H1 (cell line): ENCODE data around the gene ERO1A. TPM values are rescaled to one million over a fixed set of nuclear protein-coding genes. Genes with fewer than 3 reads are reported as not detected.

Source experiments
- CTCF ChIA-PET: fragments of 300-600 bp; sonication (Branson Sonifier 250); formaldehyde crosslinking; loops from one replicate; lab custom pipeline; 2021; ENCODE audit not compliant: partially characterized antibody; lab: Charles Lee
- POLR2A ChIA-PET: fragments of 300-600 bp; sonication (Branson Sonifier 250); formaldehyde crosslinking; loops from one replicate; lab custom pipeline; 2021; ENCODE audit warnings: inconsistent platforms; ENCODE audit not compliant: partially characterized antibody; lab: Charles Lee
- DNase-seq, 2 experiments: peaks; one replicate each; pipeline versions ENCODE4 v3.0.0 to v3.0.0-alpha.2; 2010 to 2022; ENCODE audit warnings: low spot score in 2 of 2, low read depth in 1 of 2, mixed read lengths in 1 of 2
- FAIRE-seq: peaks from 2 replicates; lab custom pipeline; 2011; peaks lifted over from hg19 to GRCh38; lab: Jason Lieb, UNC
- H2AFZ ChIP-seq: 2 replicates; pipeline ENCODE4 v1.8.1; 2012; ENCODE audit warnings: low read length, inconsistent platforms
- H2AK5ac ChIP-seq: 2 replicates; pipeline ENCODE4 v1.6.1; 2013; ENCODE audit warnings: low read depth, low read length
- H2BK120ac ChIP-seq: replicated peaks from 2 replicates; pipeline ENCODE3; 2013; ENCODE audit warnings: low read depth, low read length, inconsistent platforms
- H2BK12ac ChIP-seq: 2 replicates; pipeline ENCODE4 v1.6.1; 2013; ENCODE audit warnings: low read depth, low read length
- H2BK15ac ChIP-seq: 2 replicates; pipeline ENCODE4 v1.6.1; 2013; ENCODE audit warnings: low read length
- H2BK20ac ChIP-seq: 2 replicates; pipeline ENCODE4 v1.6.1; 2013; ENCODE audit warnings: low read length
- H2BK5ac ChIP-seq: 2 replicates; pipeline ENCODE4 v1.6.1; 2013; ENCODE audit warnings: low read depth, low read length
- H3K14ac ChIP-seq: 2 replicates; pipeline ENCODE4 v1.6.1; 2013; ENCODE audit warnings: inconsistent platforms; ENCODE audit not compliant: insufficient read length
- H3K18ac ChIP-seq: 2 replicates; pipeline ENCODE4 v1.6.1; 2013; ENCODE audit warnings: low read length; ENCODE audit errors: extremely low read depth
- H3K23ac ChIP-seq: 2 replicates; pipeline ENCODE4 v1.6.1; 2013; ENCODE audit warnings: inconsistent platforms; ENCODE audit not compliant: insufficient read length
- H3K23me2 ChIP-seq: 2 replicates; pipeline ENCODE4 v1.6.1; 2013; ENCODE audit warnings: low read depth, low read length
- H3K27ac ChIP-seq: 2 replicates; pipeline ENCODE4 v1.6.1; 2011; ENCODE audit warnings: low read depth, low read length, inconsistent platforms
- H3K27me3 ChIP-seq, 4 experiments: replicated peaks in 1 of 4; 1 replicate in 1 of 4; 2 replicates in 3 of 4; pipeline versions ENCODE4 v1.6.1 to v1.8.1; 2011 to 2013; ENCODE audit warnings: low read length in 3 of 4, mild to moderate bottlenecking in 3 of 4, inconsistent platforms in 2 of 4, mixed read lengths in 2 of 4, moderate library complexity in 1 of 4; ENCODE audit not compliant: control insufficient read depth in 3 of 4, insufficient read depth in 3 of 4; ENCODE audit errors: extremely low read depth in 1 of 4
- H3K36me3 ChIP-seq, 4 experiments: 2 replicates each; pipeline versions ENCODE4 v1.6.1 to v1.8.1; 2011 to 2013; ENCODE audit warnings: mild to moderate bottlenecking in 4 of 4, low read length in 3 of 4, moderate library complexity in 2 of 4, control low read depth in 1 of 4, inconsistent platforms in 1 of 4; ENCODE audit not compliant: insufficient read depth in 4 of 4, control insufficient read depth in 2 of 4
- H3K4ac ChIP-seq: replicated peaks from 2 replicates; pipeline ENCODE3; 2013; ENCODE audit warnings: low read length, low read depth, mixed read lengths, inconsistent platforms; ENCODE audit not compliant: insufficient read length
- H3K4me1 ChIP-seq, 4 experiments: replicated peaks in 1 of 4; 1 replicate in 1 of 4; 2 replicates in 3 of 4; pipeline versions ENCODE4 v1.6.1 to v1.8.1; 2011 to 2013; ENCODE audit warnings: low read length in 3 of 4, inconsistent platforms in 2 of 4, mixed read lengths in 1 of 4; ENCODE audit not compliant: insufficient read depth in 4 of 4, control insufficient read depth in 3 of 4
- H3K4me2 ChIP-seq, 2 experiments: 2 replicates each; pipeline versions ENCODE4 v1.6.1 to v1.8.1; 2011 to 2013; ENCODE audit warnings: low read depth in 2 of 2, low read length in 2 of 2, control low read depth in 1 of 2, inconsistent platforms in 1 of 2, mild to moderate bottlenecking in 1 of 2; ENCODE audit not compliant: insufficient read depth in 1 of 2
- H3K4me3 ChIP-seq, 4 experiments: fragments of 200-600, 300-600 bp in 1 of 4; sonication (generic), shearing (Covaris generic), sonication (Bioruptor Twin) in 1 of 4; 2 replicates each; pipeline versions ENCODE4 v1.5.1 to v1.8.1; 2011 to 2016; ENCODE audit warnings: low read length in 4 of 4, low read depth in 3 of 4, control low read depth in 2 of 4, inconsistent platforms in 2 of 4, mild to moderate bottlenecking in 2 of 4, mixed read lengths in 1 of 4, moderate library complexity in 1 of 4; ENCODE audit not compliant: insufficient read depth in 2 of 4; ENCODE audit errors: extremely low read depth in 1 of 4
- H3K56ac ChIP-seq: replicated peaks from 2 replicates; pipeline ENCODE3; 2013; ENCODE audit warnings: low read depth, mild to moderate bottlenecking, mixed read lengths, low read length, inconsistent platforms; ENCODE audit not compliant: insufficient read length
- H3K79me1 ChIP-seq: 2 replicates; pipeline ENCODE4 v1.6.1; 2013; ENCODE audit warnings: low read depth, low read length, control low read depth
- H3K79me2 ChIP-seq, 2 experiments: 2 replicates each; pipeline versions ENCODE4 v1.6.1 to v1.8.1; 2012 to 2013; ENCODE audit warnings: low read length in 2 of 2, mild to moderate bottlenecking in 2 of 2, inconsistent platforms in 1 of 2; ENCODE audit not compliant: insufficient read depth in 2 of 2, control insufficient read depth in 1 of 2
- H3K9ac ChIP-seq, 4 experiments: replicated peaks in 1 of 4; 1 replicate in 1 of 4; 2 replicates in 3 of 4; pipeline versions ENCODE4 v1.6.1 to v1.8.1; 2011 to 2013; ENCODE audit warnings: low read depth in 3 of 4, low read length in 3 of 4, control low read depth in 2 of 4, mild to moderate bottlenecking in 2 of 4, moderate library complexity in 2 of 4, inconsistent platforms in 1 of 4; ENCODE audit errors: extremely low read depth in 1 of 4
- H3K9me3 ChIP-seq, 2 experiments: 2 replicates each; pipeline versions ENCODE4 v1.6.1 to v1.8.1; 2012 to 2013; ENCODE audit warnings: mild to moderate bottlenecking in 2 of 2, moderate library complexity in 2 of 2, control low read depth in 1 of 2, inconsistent platforms in 1 of 2, low read depth in 1 of 2, low read length in 1 of 2, mixed read lengths in 1 of 2; ENCODE audit not compliant: insufficient read depth in 2 of 2
- H4K20me1 ChIP-seq, 2 experiments: replicated peaks in 1 of 2; 2 replicates each; pipeline versions ENCODE3 to v1.8.1; 2011 to 2013; ENCODE audit warnings: inconsistent platforms in 2 of 2, low read length in 2 of 2, mild to moderate bottlenecking in 1 of 2; ENCODE audit not compliant: insufficient read depth in 2 of 2, control insufficient read depth in 1 of 2
- H4K5ac ChIP-seq: 2 replicates; pipeline ENCODE4 v1.6.1; 2013; ENCODE audit warnings: low read length, low read depth, mixed read lengths, inconsistent platforms; ENCODE audit not compliant: insufficient read length
- H4K8ac ChIP-seq: 2 replicates; pipeline ENCODE4 v1.8.0; 2013; ENCODE audit warnings: mild to moderate bottlenecking, moderate library complexity, low read length, inconsistent platforms; ENCODE audit not compliant: insufficient read depth; ENCODE audit errors: extremely low read depth
- H4K91ac ChIP-seq: replicated peaks from 2 replicates; pipeline ENCODE3; 2013; ENCODE audit warnings: low read length, mixed read lengths, inconsistent platforms; ENCODE audit not compliant: insufficient read length
- BCL11A ChIP-seq, 2 experiments: IDR thresholded peaks; one replicate each; pipeline ENCODE4 v1.6.1; 2011; ENCODE audit warnings: low read depth in 2 of 2, low read length in 2 of 2, mild to moderate bottlenecking in 2 of 2
- CREB1 ChIP-seq: IDR thresholded peaks from 2 replicates; pipeline ENCODE4 v1.6.1; 2012; ENCODE audit warnings: inconsistent platforms
- CTBP2 ChIP-seq: IDR thresholded peaks from 2 replicates; pipeline ENCODE4 v1.7.0; 2011; ENCODE audit warnings: borderline replicate concordance, mild to moderate bottlenecking, moderate library complexity, mixed read lengths, low read length; ENCODE audit not compliant: insufficient read depth, insufficient read length
- EP300 ChIP-seq, 2 experiments: IDR thresholded peaks; 1 replicate in 1 of 2; 2 replicates in 1 of 2; pipeline ENCODE4 v1.6.1; 2011 to 2012; ENCODE audit warnings: low read depth in 2 of 2, low read length in 2 of 2, mild to moderate bottlenecking in 2 of 2, borderline replicate concordance in 1 of 2, inconsistent platforms in 1 of 2, moderate library complexity in 1 of 2
- EZH2 ChIP-seq: fragments of 200-600 bp; sonication (generic); IDR thresholded peaks from 2 replicates; pipeline ENCODE4 v1.7.1; 2012; ENCODE audit warnings: low read depth, mild to moderate bottlenecking, moderate library complexity, low read length, inconsistent platforms; ENCODE audit not compliant: severe bottlenecking
- FOSL1 ChIP-seq: IDR thresholded peaks from 2 replicates; pipeline ENCODE4 v1.6.1; 2011; ENCODE audit warnings: mild to moderate bottlenecking, low read depth, low read length, moderate library complexity; ENCODE audit not compliant: insufficient read depth
- GABPA ChIP-seq: IDR thresholded peaks from 2 replicates; pipeline ENCODE4 v1.6.1; 2011; ENCODE audit warnings: mild to moderate bottlenecking, low read length, moderate library complexity, borderline replicate concordance; ENCODE audit not compliant: insufficient read depth
- HDAC6 ChIP-seq: IDR thresholded peaks from one replicate; pipeline ENCODE4 v1.7.1; 2012; ENCODE audit warnings: low read depth, mild to moderate bottlenecking, inconsistent platforms, low read length, moderate library complexity
- KDM1A ChIP-seq: fragments of 200-600, 300-600 bp; sonication (generic); IDR thresholded peaks from 2 replicates; pipeline ENCODE4 v1.7.1; 2016; ENCODE audit warnings: mild to moderate bottlenecking, low read length, borderline replicate concordance
- POLR2AphosphoS5 ChIP-seq: IDR thresholded peaks from 2 replicates; pipeline ENCODE4 v1.6.1; 2011; ENCODE audit warnings: low read depth, low read length
- POU5F1 ChIP-seq: IDR thresholded peaks from 2 replicates; pipeline ENCODE4 v1.6.1; 2011; ENCODE audit warnings: low read depth, mild to moderate bottlenecking, low read length, moderate library complexity
- SIRT6 ChIP-seq: IDR thresholded peaks from one replicate; pipeline ENCODE4 v1.7.1; 2012; ENCODE audit warnings: low read length, inconsistent platforms
- SP2 ChIP-seq: IDR thresholded peaks from 2 replicates; pipeline ENCODE4 v1.6.1; 2012; ENCODE audit warnings: mild to moderate bottlenecking, low read length, inconsistent platforms
- ZNF274 ChIP-seq: IDR thresholded peaks from 2 replicates; pipeline ENCODE4 v1.7.0; 2012; ENCODE audit warnings: low read length, borderline replicate concordance; ENCODE audit errors: extremely low read depth
- WGBS, 2 experiments: shearing (Covaris generic) in 1 of 2; methylation state at CpG; one replicate each; pipeline versions ENCODE4 v1.1.6 to v1.1.7; 2013 to 2015; ENCODE audit warnings: low lambda C conversion rate in 2 of 2, mixed read lengths in 2 of 2, inconsistent platforms in 1 of 2, low coverage in 1 of 2, missing lambda C conversion rate in 1 of 2; ENCODE audit not compliant: insufficient replicate concordance in 2 of 2, insufficient coverage in 1 of 2, insufficient read length in 1 of 2; ENCODE audit errors: extremely low coverage in 1 of 2, missing lambda C conversion rate in 1 of 2; 5-methylcytosine and 5-hydroxymethylcytosine counted together
- polyA plus RNA-seq, 7 experiments: library from polyadenylated mRNA; depleted of rRNA in 3 of 7; stranded (reverse) in 5 of 7; unstranded in 2 of 7; fragments of >200 nt in 5 of 7; fragments of 200-250 nt in 2 of 7; gene quantifications; 1 replicate in 5 of 7; 2 replicates in 1 of 7; 4 replicates in 1 of 7; pipeline versions ENCODE4 v1.2.1 to v1.2.3, GENCODE V29; 2011 to 2013; ENCODE audit warnings: missing spikeins in 2 of 7, mixed read lengths in 2 of 7
- total RNA-seq: library from RNA; stranded (reverse); fragmentation: NEBNext Ultra II Directional; extraction: Animal tissue kit (Norgen Biotek cat#: 25700); gene quantifications from 2 replicates; pipeline ENCODE4 v1.2.1, GENCODE V29; 2021

ERO1A gene
- total and polyA plus RNA-seq, 2 of the 8 experiments (the other 6 are each of a cell fraction or from before 2014, with no cell fraction given) = 15.7 to 42.0 TPM

GRCh38 chr14:52683985-52684520, 11.3 kb downstream of the ERO1A start:
- CTCF ChIA-PET = interaction anchor here (1.3 kb wide), 1 partner anchor 20 kb away, joined by 3 read pairs; no protein-coding TSS in a partner anchor
- no peak for FAIRE-seq
- TF ChIP-seq EZH2 = no peak
- no peak for TF ChIP-seq HDAC6
- no peak for TF ChIP-seq KDM1A
- TF ChIP-seq GABPA = no peak
- no peak for TF ChIP-seq SP2
- no peak for TF ChIP-seq BCL11A (IDR thresholded peaks at IDR 0.05; ENCODE audit: low read depth in 2 of 2, low read length in 2 of 2)
- TF ChIP-seq CTBP2 = no peak
- no peak for TF ChIP-seq FOSL1
- TF ChIP-seq POU5F1 = no peak
- no peak for TF ChIP-seq POLR2AphosphoS5
- no peak for TF ChIP-seq EP300 (IDR thresholded peaks at IDR 0.05; ENCODE audit: borderline replicate concordance in 1 of 2, low read depth in 2 of 2, low read length in 2 of 2)
- no peak for TF ChIP-seq CREB1
- TF ChIP-seq ZNF274 = no peak
- TF ChIP-seq SIRT6 = no peak

More at GRCh38 chr14:52683985-52684520, 11.3 kb downstream of the ERO1A start:
- Histone ChIP-seq H3K79me2 (peaks cover 0 to 47% of the 10 kb centered on the region in 2 experiments; a peak in 2 of 4 replicates), H3K36me3 (no peaks in the 10 kb centered on the region; a peak in 2 of 8 replicates), H2BK15ac (no peak overlapping the region), H3K4ac (no peak overlapping the region), H2BK120ac (no peak overlapping the region), H4K20me1 (peaks cover 5 to 7% of the 10 kb centered on the region in 2 experiments), H2BK12ac (no peak overlapping the region), H3K9me3 (no peaks in the 10 kb centered on the region), H3K27me3 (no peaks in the 10 kb centered on the region), H4K91ac (no peak overlapping the region), H3K4me3 (no peak overlapping the region), H3K27ac (no peak overlapping the region), H2BK20ac (no peak overlapping the region), H3K4me1 (peaks cover 0 to 7% (median 3%) of the 10 kb centered on the region in 4 experiments; a peak in 4 of 7 replicates), H3K23ac (no peak overlapping the region), H4K5ac (no peak overlapping the region), H3K18ac (no peak overlapping the region), H2AFZ (no peak overlapping the region), H3K56ac (no peak overlapping the region), H3K14ac (no peak overlapping the region), H3K79me1 (peaks cover 5% of the 10 kb centered on the region), H2BK5ac (no peak overlapping the region), H4K8ac (no peak overlapping the region), H2AK5ac (no peak overlapping the region), H3K23me2 (no peaks in the 10 kb centered on the region), H3K4me2 (no peak overlapping the region), H3K9ac (no peak overlapping the region)
- POLR2A ChIA-PET = no interaction called here
- no peak for DNase-seq
- 73% methylated on average over 2 of the region's 2 CpGs; no CpG with 5 or more reads in 1 of the 2 experiments for WGBS, 2 experiments
